Loucy (cell line): ENCODE results near the gene EGFL7.

Experiments
- H2AFZ ChIP-seq: fragments of 200-600 bp; sonication (generic); 2 replicates; pipeline ENCODE4 v1.6.0; 2016; ENCODE audit warnings: antibody characterized with exemption, mild to moderate bottlenecking, low read length, moderate library complexity
- H3F3A ChIP-seq: fragments of 200-600 bp; 2 replicates; pipeline ENCODE4 v1.6.0; 2016; ENCODE audit warnings: antibody characterized with exemption, low read depth, mild to moderate bottlenecking
- H3K27me3 ChIP-seq: fragments of 200-600 bp; sonication (generic); 2 replicates; pipeline ENCODE4 v1.6.1; 2014; ENCODE audit warnings: low read length, mild to moderate bottlenecking; ENCODE audit not compliant: insufficient read depth, poor library complexity, severe bottlenecking
- H3K36me3 ChIP-seq: fragments of 200-600 bp; sonication (generic); 2 replicates; pipeline ENCODE4 v1.6.1; 2016; ENCODE audit warnings: low read length; ENCODE audit not compliant: insufficient read depth
- H3K4me1 ChIP-seq: fragments of 200-600 bp; sonication (generic); 2 replicates; pipeline ENCODE4 v1.5.1; 2014; ENCODE audit warnings: low read length, mild to moderate bottlenecking; ENCODE audit not compliant: insufficient read depth, poor library complexity, severe bottlenecking
- H3K4me2 ChIP-seq: fragments of 200-600 bp; sonication (generic); 2 replicates; pipeline ENCODE4 v1.6.0; 2014; ENCODE audit warnings: antibody characterized with exemption, low read length, low read depth, mild to moderate bottlenecking; ENCODE audit not compliant: poor library complexity, severe bottlenecking
- H3K4me3 ChIP-seq: fragments of 200-600 bp; sonication (generic); 2 replicates; pipeline ENCODE4 v1.5.1; 2014; ENCODE audit warnings: low read length, mild to moderate bottlenecking, mixed read lengths; ENCODE audit not compliant: poor library complexity, severe bottlenecking
- H3K79me2 ChIP-seq: fragments of 200-600 bp; sonication (generic); 2 replicates; pipeline ENCODE4 v1.6.1; 2014; ENCODE audit warnings: low read length; ENCODE audit not compliant: insufficient read depth
- H3K9ac ChIP-seq: fragments of 200-600 bp; sonication (generic); 2 replicates; pipeline ENCODE4 v1.6.0; 2014; ENCODE audit warnings: mild to moderate bottlenecking, low read depth, low read length, moderate library complexity; ENCODE audit not compliant: poor library complexity, severe bottlenecking
- H3K9me2 ChIP-seq: fragments of 200-600 bp; sonication (generic); replicated peaks from 2 replicates; pipeline ENCODE4 v1.6.1; 2016; ENCODE audit warnings: low read depth, low read length, mixed read lengths
- H3K9me3 ChIP-seq: fragments of 200-600 bp; sonication (generic); 2 replicates; pipeline ENCODE4 v1.6.1; 2014; ENCODE audit warnings: mild to moderate bottlenecking, antibody characterized with exemption, low read length, low read depth; ENCODE audit not compliant: insufficient read depth
- H4K20me1 ChIP-seq: fragments of 200-600 bp; sonication (generic); 2 replicates; pipeline ENCODE4 v1.6.0; 2014; ENCODE audit warnings: antibody characterized with exemption, low read length, mild to moderate bottlenecking; ENCODE audit not compliant: insufficient read depth, poor library complexity, severe bottlenecking
- CTCF ChIP-seq: fragments of 200-600 bp; sonication (generic); conservative IDR thresholded peaks from 2 replicates; pipeline ENCODE4 v1.5.1; 2014; ENCODE audit warnings: mild to moderate bottlenecking, antibody characterized with exemption, low read length
- EZH2phosphoT487 ChIP-seq: fragments of 200-600 bp; IDR thresholded peaks from 2 replicates; pipeline ENCODE4 v1.6.1; 2018; ENCODE audit warnings: antibody characterized with exemption, mild to moderate bottlenecking, moderate library complexity, borderline replicate concordance

The EGFL7 gene

DNA sequence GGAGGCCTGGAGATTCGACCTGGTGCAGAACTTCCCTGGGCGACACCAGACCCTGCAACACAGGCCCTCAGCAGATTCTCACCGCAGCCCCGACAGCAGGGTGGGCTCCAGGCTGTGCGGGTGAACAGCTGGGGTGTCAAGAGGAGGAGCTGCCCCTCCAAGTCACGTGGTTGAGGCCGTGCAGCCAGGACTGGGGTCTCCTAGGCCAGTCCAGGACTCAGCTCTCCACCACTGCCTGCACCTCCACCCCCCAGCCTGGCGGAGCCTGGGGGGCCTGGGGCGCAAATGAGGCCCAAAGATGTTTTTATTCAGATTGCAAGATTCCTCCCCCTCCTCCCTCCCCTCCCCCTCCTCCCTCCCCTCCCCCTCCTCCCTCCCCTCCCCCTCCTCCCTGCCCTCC, 33.8 kb downstream of the EGFL7 start:
- no peaks in the 10 kb centered on the region for H4K20me1 ChIP-seq
- H3K27me3 ChIP-seq, result no peaks in the 10 kb centered on the region
- TF ChIP-seq EZH2phosphoT487, result no peak
- no peak for TF ChIP-seq CTCF
- no peak overlapping the region for H3K4me2 ChIP-seq
- no peaks in the 10 kb centered on the region for H3K36me3 ChIP-seq
- no peaks in the 10 kb centered on the region for H3K9me2 ChIP-seq
- H2AFZ ChIP-seq, result no peak overlapping the region
- no peaks in the 10 kb centered on the region for H3K9me3 ChIP-seq
- no peaks in the 10 kb centered on the region for H3K79me2 ChIP-seq
- no peak overlapping the region for H3K4me3 ChIP-seq
- H3F3A ChIP-seq, result no peaks in the 10 kb centered on the region
- no peak overlapping the region for H3K9ac ChIP-seq
- H3K4me1 ChIP-seq, result no peaks in the 10 kb centered on the region

GRCh38 chr9:136697146-136697820, 34.6 kb downstream of the EGFL7 start:
- no peaks in the 10 kb centered on the region for H3K4me1 ChIP-seq
- H3F3A ChIP-seq, result no peaks in the 10 kb centered on the region
- H3K4me2 ChIP-seq, result no peak overlapping the region
- H3K9ac ChIP-seq, result no peak overlapping the region
- H3K9me3 ChIP-seq, result no peaks in the 10 kb centered on the region
- H3K79me2 ChIP-seq, result no peaks in the 10 kb centered on the region
- no peaks in the 10 kb centered on the region for H3K36me3 ChIP-seq
- H3K4me3 ChIP-seq, result no peak overlapping the region
- H2AFZ ChIP-seq, result no peak overlapping the region
- no peaks in the 10 kb centered on the region for H3K9me2 ChIP-seq
- no peaks in the 10 kb centered on the region for H4K20me1 ChIP-seq
- no peaks in the 10 kb centered on the region for H3K27me3 ChIP-seq
- TF ChIP-seq CTCF (no peak), EZH2phosphoT487 (no peak)

DNA sequence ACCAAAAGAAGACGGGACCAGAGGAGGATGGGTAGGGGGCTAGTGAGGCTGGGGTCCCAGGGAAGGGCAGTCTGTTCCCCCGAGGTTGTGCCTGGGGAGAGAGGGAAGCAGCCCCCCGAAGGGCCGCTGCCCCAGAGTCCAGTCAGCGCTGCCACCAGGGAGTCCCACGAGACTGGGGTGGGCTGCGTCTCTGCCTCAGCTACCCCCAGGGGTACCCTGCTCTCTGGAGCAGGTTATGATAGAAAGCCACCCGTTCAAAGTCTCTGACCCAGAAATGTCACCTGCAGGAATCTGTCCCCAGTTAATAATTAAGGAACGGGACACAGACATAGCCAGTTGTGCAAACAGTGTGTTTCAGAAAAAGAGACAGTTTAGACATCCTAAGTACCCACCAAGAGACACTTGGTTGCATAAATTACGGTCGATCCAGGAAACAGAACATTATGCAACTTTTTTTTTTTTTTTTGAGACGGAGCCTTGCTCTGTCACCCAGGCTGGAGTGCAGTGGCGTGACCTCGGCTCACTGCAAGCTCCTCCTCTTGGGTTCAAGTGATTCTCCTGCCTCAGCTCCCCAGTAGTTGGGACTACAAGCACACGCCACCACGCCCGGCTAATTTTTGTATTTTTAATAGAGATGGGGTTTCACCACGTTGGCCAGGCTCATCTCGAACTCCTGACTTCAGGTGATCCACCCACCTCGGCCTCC, 35.3 kb downstream of the EGFL7 start:
- H3K9ac ChIP-seq, result no peak overlapping the region
- H3K36me3 ChIP-seq, result no peaks in the 10 kb centered on the region
- TF ChIP-seq CTCF, result no peak
- TF ChIP-seq EZH2phosphoT487, result no peak
- no peak overlapping the region for H3K4me3 ChIP-seq
- no peaks in the 10 kb centered on the region for H3K9me3 ChIP-seq
- H3K4me1 ChIP-seq, result no peaks in the 10 kb centered on the region
- no peak overlapping the region for H3K4me2 ChIP-seq
- H3K79me2 ChIP-seq, result no peaks in the 10 kb centered on the region
- no peaks in the 10 kb centered on the region for H3F3A ChIP-seq
- no peaks in the 10 kb centered on the region for H3K9me2 ChIP-seq
- H4K20me1 ChIP-seq, result no peaks in the 10 kb centered on the region
- no peaks in the 10 kb centered on the region for H3K27me3 ChIP-seq
- no peak overlapping the region for H2AFZ ChIP-seq
